HG03045 (cell line): ENCODE measurements around the gene TUBA4B.
"Not testable (repeated sequence)": the region's sequence is repeated elsewhere in the genome, so short reads cannot be mapped to it uniquely, and the experiment has no call there.

ENCODE experiments used
- ATAC-seq: cut with Tn5 transposase; IDR thresholded peaks from one replicate; pipeline ENCODE4 v1.9.1; 2021; ENCODE audit warnings: mild to moderate bottlenecking, moderate library complexity; ENCODE audit not compliant: unreplicated experiment

TUBA4B gene

DNA sequence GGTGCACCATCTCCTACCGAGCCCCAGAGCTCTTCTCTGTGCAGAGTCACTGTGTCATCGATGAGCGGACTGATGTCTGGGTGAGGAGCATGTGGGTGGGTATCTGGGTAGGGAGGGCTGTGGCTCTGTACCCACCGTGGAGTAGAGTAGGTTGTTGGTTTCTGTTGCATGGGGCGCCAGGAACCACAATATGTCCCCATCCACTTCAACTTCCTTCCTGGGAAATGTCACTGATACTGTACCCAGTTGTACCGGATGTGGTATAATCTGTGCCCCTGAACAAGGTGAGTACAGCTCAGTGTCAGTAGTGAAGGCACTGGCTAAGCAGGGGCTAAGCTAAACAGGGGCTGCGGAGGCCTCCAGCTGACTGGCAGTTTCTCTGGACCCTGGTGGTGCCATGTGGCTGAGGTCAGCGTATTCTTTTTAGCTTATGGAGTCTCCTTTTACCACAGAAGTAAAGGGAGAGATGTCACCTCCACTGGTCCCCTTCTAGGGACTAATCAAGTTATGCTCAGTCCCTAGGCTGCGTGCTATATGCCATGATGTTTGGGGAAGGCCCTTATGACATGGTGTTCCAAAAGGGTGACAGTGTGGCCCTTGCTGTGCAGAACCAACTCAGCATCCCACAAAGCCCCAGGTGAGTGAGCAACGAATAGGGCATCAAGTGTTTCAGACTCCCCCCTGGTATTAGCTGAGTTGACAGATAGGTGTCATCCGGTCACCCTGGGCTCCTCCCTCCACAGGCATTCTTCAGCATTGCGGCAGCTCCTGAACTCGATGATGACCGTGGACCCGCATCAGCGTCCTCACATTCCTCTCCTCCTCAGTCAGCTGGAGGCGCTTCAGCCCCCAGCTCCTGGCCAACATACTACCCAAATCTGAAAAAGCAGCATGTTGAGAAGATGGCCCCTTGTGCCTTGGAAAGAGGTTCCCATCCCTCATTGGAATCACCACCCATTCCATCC lies 5.1 kb upstream of the TUBA4B start:
- no peak for ATAC-seq

DNA sequence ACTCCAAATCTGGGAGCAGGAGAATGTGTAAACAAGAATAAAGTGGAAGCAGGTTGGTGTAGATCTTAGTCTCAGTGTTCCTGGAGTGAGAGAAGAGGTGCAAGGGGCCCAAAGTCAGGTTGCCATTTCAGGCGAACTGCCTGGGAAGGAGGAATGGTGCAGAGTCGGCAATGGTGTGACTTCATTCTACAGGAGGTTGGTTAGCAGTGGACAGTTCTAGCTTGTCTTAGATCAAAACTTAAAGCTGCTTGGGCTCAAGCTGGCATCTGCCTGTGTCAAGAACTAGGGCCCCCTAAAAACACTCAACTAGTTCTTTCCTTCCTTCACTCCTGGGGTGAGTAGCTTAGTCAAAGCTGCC lies 4.2 kb upstream of the TUBA4B start:
- no peak for ATAC-seq

DNA sequence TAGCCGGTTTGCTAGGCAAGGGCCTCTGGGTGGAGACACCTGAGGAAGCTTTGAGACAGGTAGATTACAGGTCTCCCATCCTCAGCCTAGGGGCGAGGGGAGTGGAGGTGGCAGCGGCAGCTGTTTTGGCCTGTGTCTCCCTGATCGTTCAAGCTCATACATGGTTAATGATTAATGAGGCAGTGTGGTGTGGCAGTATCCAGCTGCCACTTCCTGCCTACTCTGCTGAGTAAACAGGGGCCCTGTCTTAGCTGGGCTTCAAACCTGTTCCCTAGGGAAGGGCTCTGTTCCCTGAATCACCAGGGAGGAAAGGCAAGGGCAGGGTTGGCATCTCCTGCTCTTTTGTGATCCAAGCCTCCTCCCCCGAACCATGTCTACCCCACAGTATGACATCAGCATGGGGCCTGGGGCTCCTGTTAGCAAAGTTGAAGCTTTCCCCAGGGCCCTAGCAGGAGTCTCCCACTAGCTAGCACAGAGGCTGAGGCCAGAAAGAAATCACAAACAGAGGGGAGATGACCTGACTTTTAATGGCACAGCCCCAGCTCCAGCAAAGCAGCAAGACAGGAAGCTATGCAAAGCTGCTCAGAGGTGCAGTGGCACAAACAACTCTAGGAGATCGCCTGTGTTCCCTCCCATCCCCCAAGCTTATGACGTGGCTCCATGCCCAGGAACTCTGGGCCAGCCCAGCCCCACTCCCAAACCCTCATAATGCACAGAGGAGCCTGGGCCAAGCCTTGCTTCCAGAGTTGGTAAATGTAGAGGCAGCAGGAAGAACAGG lies 3.7 kb upstream of the TUBA4B start:
- peak; percentile 29 for ATAC-seq

DNA sequence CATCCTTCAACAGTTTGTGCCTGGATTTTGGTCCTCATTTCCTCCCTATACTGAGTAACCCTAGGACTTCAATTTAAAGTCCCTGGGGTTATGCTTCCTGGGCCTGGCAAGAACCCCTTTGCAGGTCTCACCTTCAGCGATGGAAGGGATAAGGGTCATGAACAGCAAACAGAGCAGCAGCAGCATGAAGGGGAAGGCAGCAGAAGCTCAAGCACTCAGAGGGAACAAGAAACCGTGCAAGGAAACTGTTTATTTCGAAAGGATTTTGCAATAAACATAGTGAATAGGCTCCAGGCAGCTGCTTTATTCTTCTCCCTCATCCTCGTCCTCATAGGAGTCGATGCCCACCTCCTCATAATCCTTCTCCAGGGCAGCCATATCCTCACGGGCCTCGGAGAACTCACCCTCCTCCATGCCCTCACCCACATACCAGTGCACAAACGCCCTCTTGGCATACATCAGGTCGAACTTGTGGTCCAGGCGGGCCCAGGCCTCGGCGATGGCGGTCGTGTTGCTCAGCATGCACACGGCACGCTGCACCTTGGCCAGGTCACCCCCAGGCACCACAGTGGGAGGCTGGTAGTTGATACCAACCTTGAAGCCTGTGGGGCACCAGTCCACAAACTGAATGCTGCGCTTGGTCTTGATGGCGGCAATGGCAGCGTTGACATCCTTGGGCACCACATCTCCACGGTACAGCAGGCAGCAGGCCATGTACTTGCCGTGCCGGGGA lies 2.8 kb upstream of the TUBA4B start:
- no peak for ATAC-seq

DNA sequence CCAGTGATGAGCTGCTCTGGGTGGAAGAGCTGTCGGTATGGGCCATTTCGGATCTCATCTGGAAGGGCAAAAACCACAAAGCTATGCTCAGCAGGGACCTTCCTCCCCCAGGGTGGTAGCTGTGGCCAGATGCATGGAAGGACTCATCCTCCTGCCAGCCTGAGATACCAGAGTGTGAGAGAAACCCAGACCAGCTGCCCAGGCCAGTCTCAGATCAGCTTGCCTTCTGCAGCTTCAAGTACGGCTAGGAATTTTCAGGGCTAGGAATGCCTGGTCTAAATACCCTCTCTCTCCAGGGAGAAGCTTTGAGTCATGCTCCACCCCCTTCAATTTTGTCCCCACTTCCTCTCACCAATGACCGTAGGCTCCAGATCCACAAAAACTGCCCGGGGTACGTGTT lies 1.4 kb upstream of the TUBA4B start:
- ATAC-seq, result no peak

DNA sequence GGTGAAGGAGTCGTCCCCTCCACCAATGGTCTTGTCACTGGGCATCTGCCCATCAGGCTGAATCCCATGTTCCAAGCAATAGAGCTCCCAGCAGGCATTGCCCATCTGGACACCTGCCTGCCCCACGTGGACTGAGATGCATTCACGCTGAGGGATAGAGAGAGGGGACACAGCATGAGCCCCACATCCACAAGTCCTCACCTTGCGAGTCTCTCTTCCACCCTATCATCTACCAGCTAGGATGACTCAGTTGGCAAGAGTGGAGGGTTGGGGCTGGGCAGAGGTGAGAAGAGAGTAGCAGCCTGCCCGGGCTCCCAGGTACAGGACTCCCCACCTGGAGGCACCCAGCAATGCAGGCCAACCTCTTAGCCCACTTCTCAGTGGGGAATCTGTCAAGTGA lies 959 bp upstream of the TUBA4B start:
- no peak for ATAC-seq

DNA sequence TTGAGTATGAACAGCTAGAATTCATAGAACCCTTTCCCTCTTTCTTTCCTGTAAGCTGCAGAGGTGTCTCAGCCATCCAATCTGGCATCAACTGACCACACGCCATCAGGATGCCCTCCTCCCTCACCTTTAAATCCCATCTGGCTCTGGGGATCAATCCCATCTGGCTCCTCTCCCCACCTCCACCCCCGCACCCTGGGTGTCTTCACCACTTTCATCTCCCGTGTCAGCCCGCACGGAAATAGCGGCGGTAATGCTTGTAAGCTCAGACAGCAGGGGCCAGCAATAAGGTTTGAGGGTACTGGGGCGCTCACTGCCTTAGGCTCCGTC lies 508 bp upstream of the TUBA4B start:
- ATAC-seq, result no peak

DNA sequence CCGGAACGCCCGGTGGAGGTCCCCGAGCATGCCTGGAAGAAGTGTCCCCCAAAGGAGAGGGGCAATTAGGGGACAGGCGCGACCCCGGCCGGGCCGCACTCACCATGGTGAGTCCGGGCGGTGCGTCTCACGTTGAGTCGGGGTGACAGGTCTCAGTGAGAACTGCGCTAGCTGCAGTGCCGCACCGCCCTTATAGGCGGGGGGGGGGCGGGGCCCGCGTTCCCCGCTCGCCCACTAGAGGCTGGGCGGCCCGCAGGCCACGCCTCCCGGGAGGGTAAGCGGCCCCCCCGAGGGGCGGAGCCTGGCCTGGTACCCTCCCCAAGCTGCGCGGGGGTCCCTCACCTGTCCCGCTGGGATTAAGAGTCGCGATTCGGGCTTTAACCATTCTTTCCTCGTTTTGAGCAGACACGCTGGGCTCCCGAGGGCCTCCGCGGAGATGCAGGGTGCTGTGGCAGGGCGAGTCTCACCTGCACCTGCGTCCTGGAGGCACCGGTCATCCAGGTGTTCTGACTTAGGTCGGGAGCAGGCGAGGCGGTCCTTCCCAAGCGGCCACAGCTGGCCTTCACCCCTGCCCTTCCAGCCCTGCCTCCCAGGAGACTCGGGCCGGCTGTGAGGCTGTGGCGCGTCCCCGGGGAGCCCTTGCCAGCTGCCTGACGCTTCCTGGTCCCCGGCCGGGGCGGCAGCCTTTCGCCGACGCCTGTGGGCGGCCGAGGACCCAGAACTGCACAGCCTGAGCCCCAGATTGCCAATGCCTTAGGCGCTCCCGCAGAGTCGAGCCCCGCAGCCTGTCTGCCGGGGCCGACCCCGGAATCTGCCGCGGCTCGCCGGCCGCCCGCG lies 928 bp downstream of the TUBA4B start, which contains the start of gene TUBA4A:
TUBA4A (minus strand) TSS at position 166 of the 837 bp plus-strand sequence; CDS start at position 106, 60 bp downstream.
- peak; percentile 59 for ATAC-seq

DNA sequence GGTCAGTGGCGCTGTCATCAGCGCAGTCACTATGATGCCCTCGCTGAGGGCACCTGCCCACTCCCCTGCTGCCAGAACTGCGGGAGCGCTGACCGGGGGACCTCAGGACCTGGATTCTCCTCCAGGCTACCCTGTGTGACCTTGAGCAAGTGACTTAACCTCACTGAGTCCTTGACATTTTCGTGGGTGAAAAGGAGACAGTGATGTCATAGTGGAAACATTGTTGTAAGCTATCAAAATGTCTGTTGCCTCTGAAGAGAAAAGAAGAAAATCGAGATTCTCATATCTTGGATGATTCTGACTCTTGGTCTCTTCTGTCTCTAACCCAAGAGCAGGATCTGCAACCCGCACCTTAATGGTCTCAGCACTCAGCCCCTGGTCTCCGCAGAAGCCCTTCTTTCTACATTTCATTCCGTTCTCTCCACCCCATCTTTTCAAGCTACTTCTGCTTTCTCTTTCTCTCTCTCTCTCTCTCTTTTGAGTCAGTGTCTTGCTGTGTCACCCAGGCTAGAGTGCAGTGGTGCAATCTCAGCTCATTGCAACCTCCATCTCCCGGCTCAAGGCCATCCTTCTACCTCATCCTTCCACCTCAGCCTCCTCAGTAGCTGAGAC lies 1.7 kb downstream of the TUBA4B start:
- ATAC-seq, result peak; percentile 23

DNA sequence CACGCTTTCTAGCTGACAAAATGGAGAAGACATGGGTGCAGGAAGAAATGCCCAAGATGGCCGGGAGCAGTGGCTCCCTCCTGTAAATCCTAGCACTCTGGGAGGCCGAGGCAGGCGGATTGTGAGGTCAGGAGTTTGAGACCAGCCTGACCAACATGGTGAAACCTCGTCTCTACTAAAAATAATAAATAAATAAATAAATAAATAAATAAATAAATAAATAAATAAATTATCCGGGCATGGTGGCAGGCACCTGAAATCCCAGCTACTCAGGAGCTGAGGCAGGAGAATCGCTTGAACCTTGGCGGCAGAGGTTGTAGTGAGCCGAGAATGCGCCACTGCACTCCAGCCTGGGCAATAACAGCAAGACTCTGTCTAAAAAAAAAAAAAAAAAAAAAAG lies 5.9 kb downstream of the TUBA4B start:
- not testable (repeated sequence) for ATAC-seq

DNA sequence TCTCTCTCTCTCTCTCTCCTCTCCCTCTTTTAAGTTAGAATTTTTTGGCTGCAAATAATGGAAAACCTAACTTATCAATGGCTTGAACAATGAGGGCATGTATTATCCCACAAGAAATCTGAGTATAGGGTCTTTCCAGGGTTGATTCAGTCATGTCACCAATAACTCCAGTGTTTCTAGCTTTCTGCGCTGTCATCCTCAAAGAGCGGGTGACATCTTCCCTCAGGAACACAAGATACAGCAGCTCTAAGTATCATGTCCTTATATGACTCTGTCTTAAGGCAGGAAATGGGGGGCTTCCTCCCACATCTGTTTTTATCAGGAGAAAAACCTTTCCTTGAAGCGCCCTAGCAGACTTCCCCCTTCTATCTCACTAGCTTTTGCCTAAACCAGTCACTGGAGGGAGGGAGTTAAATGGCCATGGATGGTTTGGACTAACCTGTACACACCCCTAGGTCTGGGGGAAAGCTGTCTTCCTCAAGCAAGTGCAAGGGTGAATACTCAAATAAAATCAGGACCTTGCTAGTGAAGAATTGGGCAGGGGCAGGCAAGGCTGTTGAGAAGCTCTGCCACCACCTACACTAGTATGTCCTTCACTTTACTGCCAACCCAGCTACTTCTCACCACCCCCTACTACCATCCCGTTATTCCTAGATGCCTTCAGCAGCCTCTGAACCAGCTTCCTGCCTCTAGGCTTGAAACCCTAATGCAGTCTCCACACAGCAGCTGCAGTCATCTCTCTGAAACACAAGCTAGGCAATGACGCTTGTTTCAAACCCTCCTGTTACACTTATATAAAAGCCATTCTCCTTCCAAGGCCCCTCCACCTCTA lies 8.2 kb downstream of the TUBA4B start:
- no peak for ATAC-seq

DNA sequence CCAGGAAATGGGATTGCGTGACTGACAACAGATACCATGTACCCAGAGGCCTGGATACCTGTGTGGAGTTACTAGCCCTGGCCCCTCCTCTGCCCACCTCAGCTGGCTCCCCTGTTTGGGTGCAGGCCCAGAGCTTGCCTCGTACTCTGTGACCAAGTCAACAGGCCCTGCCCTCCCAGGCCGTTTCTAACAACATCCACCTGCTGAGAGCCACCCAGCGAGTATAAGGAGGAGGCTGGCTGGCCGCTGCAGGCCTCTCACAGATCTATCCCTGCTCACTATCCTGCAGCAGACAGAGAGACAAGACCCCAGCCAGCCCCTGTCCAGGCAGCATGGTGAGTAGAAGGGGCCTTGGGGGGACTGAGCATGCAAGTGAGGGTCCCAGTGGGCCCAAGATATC lies 13.2 kb downstream of the TUBA4B start:
- ATAC-seq, result no peak

DNA sequence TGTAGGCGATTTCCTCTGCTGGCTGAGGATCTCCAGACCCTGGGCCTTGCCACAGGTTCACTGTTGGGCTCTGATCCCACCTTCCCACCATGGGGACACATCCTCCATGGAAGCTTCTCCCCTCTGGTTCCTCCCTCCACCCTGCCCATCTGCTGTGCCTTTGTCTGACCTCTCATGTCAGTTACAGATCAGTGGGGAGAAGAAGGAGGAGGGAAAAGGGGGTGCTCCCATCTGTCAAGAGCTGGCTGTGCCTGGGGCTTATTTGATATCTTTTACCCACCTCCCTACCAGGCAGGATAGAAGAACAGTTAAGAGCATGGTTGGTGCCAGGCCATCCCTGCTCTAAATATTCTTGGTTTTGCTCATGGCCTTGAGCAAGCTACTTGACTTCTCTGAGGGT lies 13.8 kb downstream of the TUBA4B start:
- ATAC-seq, result no peak

DNA sequence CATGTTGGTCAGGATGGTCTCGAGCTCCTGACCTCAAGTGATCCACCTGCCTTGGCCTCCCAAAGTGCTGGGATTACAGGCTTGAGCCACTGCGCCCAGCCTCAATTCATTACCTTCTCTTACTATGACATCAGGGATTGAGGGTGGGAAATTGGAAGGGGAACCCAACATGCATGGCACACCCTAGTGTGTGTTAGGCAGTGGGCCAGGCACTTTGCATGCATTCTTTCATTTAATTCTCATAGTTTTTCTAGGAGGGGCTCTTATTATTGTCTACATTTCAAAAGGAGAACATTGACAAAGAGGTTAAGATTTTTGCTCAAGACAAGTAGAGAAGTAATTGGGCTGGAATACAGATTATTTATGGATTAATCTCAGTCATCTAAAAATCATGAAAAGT lies 15.3 kb downstream of the TUBA4B start:
- no peak for ATAC-seq

DNA sequence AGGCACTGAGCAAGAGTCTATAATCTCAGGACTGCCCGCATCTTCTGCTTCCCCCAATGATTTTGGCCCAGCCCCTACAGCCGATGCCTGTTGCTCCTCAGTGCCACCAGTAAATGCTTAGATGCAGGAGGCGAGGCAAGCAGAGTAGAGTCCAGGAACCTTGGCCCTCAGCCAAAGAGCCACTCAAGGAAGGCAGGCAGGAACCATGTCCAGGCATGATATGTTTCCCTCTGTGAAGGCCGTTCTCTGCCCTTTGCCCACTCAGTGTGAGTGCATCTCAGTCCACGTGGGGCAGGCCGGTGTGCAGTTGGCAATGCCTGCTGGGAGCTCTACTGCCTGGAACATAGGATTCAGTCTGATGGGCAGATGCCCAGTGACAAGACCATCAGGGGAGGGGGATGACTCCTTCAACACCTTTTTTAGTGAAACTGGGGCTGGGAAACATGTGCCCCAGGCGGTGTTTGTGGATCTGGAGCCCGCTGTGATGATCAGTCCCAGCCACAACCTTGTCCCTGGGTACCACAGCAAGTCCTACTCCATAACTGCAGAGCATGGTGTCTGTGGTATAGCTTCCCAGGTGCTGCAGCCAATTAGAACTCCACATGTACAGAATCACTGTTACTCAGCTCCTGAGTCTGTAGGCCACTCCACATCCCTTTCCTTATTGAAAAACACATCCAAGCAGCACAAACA lies 16.5 kb downstream of the TUBA4B start:
- no peak for ATAC-seq

DNA sequence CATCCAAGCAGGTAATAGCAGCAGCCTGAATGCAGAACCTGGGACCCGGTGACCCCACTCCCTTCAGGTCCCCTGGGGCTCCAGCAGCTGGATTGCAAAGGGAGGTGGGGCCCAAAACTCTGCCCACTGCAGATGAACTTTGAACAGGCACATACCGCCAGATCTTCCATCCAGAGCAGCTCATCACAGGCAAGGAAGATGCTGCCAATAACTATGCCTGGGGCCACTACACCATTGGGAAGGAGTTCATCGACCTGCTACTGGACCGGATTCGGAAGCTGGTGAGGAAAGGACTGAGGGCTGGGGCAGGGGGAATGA lies 17.0 kb downstream of the TUBA4B start:
- ATAC-seq, result no peak

DNA sequence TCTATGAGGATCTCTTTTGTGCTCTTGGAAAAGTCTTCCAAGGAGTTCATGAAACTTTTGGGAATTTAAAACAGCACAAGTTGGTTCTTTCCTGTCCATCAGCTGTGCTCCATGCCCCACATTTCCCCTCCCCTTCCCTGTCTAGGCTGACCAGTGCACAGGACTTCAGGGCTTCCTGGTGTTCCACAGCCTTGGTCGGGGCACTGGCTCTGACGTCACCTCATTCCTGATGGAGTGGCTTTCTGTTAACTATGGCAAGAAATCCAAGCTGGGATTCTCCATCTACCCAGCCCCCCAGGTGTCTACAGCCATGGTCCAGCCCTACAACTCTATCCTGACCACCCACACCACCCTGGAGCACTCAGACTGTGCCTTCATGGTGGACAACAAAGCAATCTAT lies 18.0 kb downstream of the TUBA4B start:
- no peak for ATAC-seq

DNA sequence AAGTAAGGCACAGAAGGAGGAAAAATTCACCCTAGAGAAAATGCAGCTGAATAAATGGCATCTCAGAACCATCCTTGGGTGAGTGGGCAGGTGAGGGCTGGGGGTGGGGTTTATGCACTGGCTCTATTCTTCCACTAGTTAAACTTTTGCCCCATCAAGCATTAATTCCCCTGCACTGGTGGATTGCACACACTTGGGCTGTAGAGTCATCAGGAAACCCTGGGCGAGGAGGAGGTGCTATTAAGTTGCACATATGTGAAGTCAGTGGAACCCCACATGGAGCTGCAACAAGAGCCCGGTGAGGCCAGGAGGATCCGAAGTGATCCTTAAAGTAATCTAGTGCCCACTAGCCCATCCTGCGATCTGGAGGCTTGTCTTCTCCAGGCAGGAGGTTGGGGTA lies 19.3 kb downstream of the TUBA4B start:
- no peak for ATAC-seq

DNA sequence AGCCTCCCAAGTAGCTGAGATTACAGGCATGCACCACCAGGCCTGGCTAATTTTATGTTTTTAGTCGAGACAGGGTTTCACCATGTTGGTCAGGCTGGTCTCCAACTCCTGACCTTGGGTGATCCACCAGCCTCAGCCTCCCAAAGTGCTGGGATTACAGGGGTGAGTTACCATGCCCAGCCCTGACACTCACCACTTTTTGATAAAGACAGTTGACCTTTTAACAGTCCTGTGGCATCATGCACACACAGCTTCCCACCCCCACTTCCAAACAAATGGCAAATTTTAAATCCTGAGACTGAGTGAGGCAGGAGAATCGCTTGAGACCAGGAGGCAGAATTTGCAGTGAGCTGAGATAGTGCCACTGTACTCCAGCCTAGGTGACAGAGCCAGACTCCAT lies 20.0 kb downstream of the TUBA4B start:
- ATAC-seq, result no peak
